Measurements from ENCODE around the gene PER3.

DNA sequence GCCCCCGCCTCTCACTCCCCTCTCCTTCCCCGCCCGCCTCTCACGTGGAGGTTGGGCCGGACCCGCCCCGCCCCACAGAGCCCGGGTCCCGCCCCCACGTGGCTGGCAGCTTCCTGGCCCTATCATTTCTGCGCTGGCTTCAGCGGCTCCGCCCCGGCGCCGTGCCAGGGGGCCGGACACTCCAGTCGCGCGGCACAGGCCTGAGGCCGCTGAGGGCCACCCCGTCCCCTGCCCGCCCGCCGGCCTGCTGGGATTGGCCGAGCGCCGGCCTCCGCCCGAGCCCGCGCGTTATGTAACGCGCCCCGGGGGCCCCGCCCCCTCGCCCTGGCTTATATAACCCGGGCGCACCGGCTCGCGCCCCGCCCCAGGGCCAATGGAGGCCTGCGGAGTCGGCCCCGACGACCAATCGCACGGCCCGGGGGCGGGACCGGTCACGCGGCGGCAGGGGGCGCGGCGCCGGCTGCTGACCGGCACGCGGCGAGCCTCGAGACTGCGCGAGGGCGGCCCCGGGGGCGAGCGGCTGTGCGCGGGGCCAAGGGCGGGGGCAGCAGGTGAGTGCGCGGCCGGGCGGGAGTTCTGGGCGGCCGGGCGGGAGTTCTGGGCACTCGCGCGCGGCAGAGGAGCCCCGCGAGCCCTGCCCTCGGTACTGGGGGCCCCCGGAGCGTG, at the start of gene PER3:
- TF ChIP-seq, protein P1, sequence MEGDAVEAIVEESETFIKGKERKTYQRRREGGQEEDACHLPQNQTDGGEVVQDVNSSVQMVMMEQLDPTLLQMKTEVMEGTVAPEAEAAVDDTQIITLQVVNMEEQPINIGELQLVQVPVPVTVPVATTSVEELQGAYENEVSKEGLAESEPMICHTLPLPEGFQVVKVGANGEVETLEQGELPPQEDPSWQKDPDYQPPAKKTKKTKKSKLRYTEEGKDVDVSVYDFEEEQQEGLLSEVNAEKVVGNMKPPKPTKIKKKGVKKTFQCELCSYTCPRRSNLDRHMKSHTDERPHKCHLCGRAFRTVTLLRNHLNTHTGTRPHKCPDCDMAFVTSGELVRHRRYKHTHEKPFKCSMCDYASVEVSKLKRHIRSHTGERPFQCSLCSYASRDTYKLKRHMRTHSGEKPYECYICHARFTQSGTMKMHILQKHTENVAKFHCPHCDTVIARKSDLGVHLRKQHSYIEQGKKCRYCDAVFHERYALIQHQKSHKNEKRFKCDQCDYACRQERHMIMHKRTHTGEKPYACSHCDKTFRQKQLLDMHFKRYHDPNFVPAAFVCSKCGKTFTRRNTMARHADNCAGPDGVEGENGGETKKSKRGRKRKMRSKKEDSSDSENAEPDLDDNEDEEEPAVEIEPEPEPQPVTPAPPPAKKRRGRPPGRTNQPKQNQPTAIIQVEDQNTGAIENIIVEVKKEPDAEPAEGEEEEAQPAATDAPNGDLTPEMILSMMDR (IDR thresholded peaks at IDR 0.05) = no peak
- peak; percentile 73 for TF ChIP-seq POLR2A (IDR thresholded peaks at IDR 0.05)

Measured in right lobe of liver (tissue), 4 donors.